Heart left ventricle (tissue), 16 donors: ENCODE results near the gene ZNF366. TPM values are rescaled to one million over a fixed set of nuclear protein-coding genes. Genes with fewer than 3 reads are reported as not detected.

Source experiments
- ATAC-seq, 4 donors: fragments of 200-7000 bp; cut with Tn5 transposase; one replicate each; pipeline ENCODE4 v1.9.1; 2020 to 2022; ENCODE audit warnings: moderate library complexity in 4 of 4, mild to moderate bottlenecking in 3 of 4, moderate number of reproducible peaks in 1 of 4
- DNase-seq, 5 donors: peaks; one replicate each; pipeline ENCODE4 v3.0.0-alpha.2; 2020
- H3K27ac ChIP-seq, 12 donors: fragments of 200-600 bp; sonication (generic) in 4 of 12; one replicate each; pipeline versions ENCODE4 v1.5.0 to v1.8.0; 2016 to 2022; ENCODE audit warnings: mild to moderate bottlenecking in 2 of 12
- H3K27me3 ChIP-seq, 9 donors: fragments of 200-600 bp; sonication (generic) in 2 of 9; one replicate each; pipeline versions ENCODE4 v1.5.1 to v1.8.0; 2016 to 2022; ENCODE audit warnings: mild to moderate bottlenecking in 3 of 9
- H3K36me3 ChIP-seq, 9 donors: fragments of 200-600 bp; sonication (generic) in 2 of 9; one replicate each; pipeline versions ENCODE4 v1.5.0 to v1.8.0; 2018 to 2022; ENCODE audit warnings: mild to moderate bottlenecking in 2 of 9
- H3K4me1 ChIP-seq, 12 donors: fragments of 200-600 bp; sonication (generic) in 4 of 12; one replicate each; pipeline versions ENCODE4 v1.5.0 to v1.8.0; 2016 to 2022; ENCODE audit warnings: mild to moderate bottlenecking in 3 of 12
- H3K4me3 ChIP-seq, 12 donors: fragments of 200-600 bp; sonication (generic) in 4 of 12; one replicate each; pipeline versions ENCODE4 v1.5.0 to v1.8.0; 2017 to 2022; ENCODE audit warnings: mild to moderate bottlenecking in 9 of 12, moderate library complexity in 4 of 12
- H3K9me3 ChIP-seq, 12 donors: fragments of 200-600 bp; sonication (generic) in 4 of 12; one replicate each; pipeline versions ENCODE4 v1.5.0 to v1.8.0; 2016 to 2022; ENCODE audit warnings: mild to moderate bottlenecking in 1 of 12
- CTCF ChIP-seq, 12 donors: fragments of 200-600 bp; sonication (generic) in 4 of 12; IDR thresholded peaks; one replicate each; pipeline versions ENCODE4 v1.5.0 to v1.8.0; 2018 to 2022; ENCODE audit warnings: antibody characterized with exemption in 12 of 12, mild to moderate bottlenecking in 5 of 12
- POLR2A ChIP-seq, 2 donors: fragments of 450-650 bp; IDR thresholded peaks; one replicate each; pipeline ENCODE4 v1.6.1; 2017; ENCODE audit warnings: antibody characterized with exemption in 2 of 2, mild to moderate bottlenecking in 2 of 2, moderate library complexity in 2 of 2
- WGBS, 4 donors: extraction: QIAGEN DNeasy Blood & Tissue Kit in 2 of 4; methylation state at CpG; one replicate each; pipeline versions ENCODE4 v1.1.5 to v1.1.7; 2013 to 2018; 5-methylcytosine and 5-hydroxymethylcytosine counted together
- intact Hi-C, 10 donors: fragments of 100-400 bp; cut with DNase I; formaldehyde crosslinking; loops; one replicate each; pipeline versions ENCODE4 v1.11.1 to v1.14.2; 2022
- polyA plus RNA-seq, 2 donors: library from polyadenylated mRNA; stranded (reverse); fragments of 200-250 nt; gene quantifications; one replicate each; pipeline ENCODE4 v1.2.3, GENCODE V29; 2013
- total RNA-seq, 9 donors: library from RNA; depleted of rRNA in 2 of 9; stranded (reverse); fragments of >200 nt in 2 of 9; fragmentation: NEBNext Ultra II Directional in 3 of 9; extraction: Animal tissue kit (Norgen Biotek cat#: 25700) in 3 of 9; gene quantifications; one replicate each; pipeline versions ENCODE4 v1.1.0 to v1.2.4, GENCODE V29; 2016 to 2023
- donor health status: ischemic (EF 13 %, LVEDD 7.1; RV severe dilation, severe dysfunction).
- donor health status: healthy with polysubstance abuse.
- donor health status: DM: no; HTN: yes; CAD: no.
- donor health status: DM: no; HTN: no; CAD: no.
- donor health status: ischemic (EF 25% LVEDD 6.9; RV normal size, moderate dysfunction).
- donor health status: ischemic (EF 25% LVEDD 5.7; RV mildly dilated, moderate dysfunction).
- donor health status: healthy.
- donor health status: DM: yes; HTN: yes; CAD: no.
- donor health status: ischemic (EF 35%, LVEDD 5.7; RV mildly dilated, moderate dysfunction).
- donor health status: nonischemic (EF 11% LVEDD 7.7; RV severe dilation, severe dysfunction).
- donor health status: DM: yes; HTN: yes; CAD: no.
- donor health status: PGD.
- donor health status: ischemic (EF 29% LVEDD 5.4; RV normal size, mild dysfunction).
- donor health status: nonischemic (EF 23%, LVEDD 6.1; RV moderate dilation, normal function).

Gene ZNF366
- total and polyA plus RNA-seq, 11 donors = 2.1 to 18.5 (median 5.5) TPM

GRCh38 chr5:72468024-72468423, 39.2 kb downstream of the ZNF366 start:
- no peaks in the 10 kb centered on the region for H3K36me3 ChIP-seq
- no peaks in the 10 kb centered on the region for H3K27me3 ChIP-seq
- H3K4me1 ChIP-seq = peaks cover 5 to 90% (median 47%) of the 10 kb centered on the region in 12 donors
- H3K9me3 ChIP-seq = no peaks in the 10 kb centered on the region
- DNase-seq = no peak
- WGBS, 4 donors = 69 to 76% (median 72%) methylated on average over 5 of the region's 5 CpGs
- intact Hi-C loops = no loop called here
- H3K4me3 ChIP-seq = no peak overlapping the region
- no peak for TF ChIP-seq POLR2A (IDR thresholded peaks at IDR 0.05)
- no peak for TF ChIP-seq CTCF (IDR thresholded peaks at IDR 0.05)
- no peak for ATAC-seq
- H3K27ac ChIP-seq = peak overlapping the region in 2 of 12 donors; percentile 15 to 73

- no peak for DNase-seq
- ATAC-seq = no peak
- peak overlapping the region in 1 of 12 donors; percentile 73 for H3K27ac ChIP-seq
- intact Hi-C loops = no loop called here
- no peaks in the 10 kb centered on the region for H3K36me3 ChIP-seq
- no peaks in the 10 kb centered on the region for H3K27me3 ChIP-seq
- no peaks in the 10 kb centered on the region for H3K9me3 ChIP-seq
- H3K4me1 ChIP-seq = peaks cover 5 to 87% (median 48%) of the 10 kb centered on the region in 12 donors
- H3K4me3 ChIP-seq = no peak overlapping the region
- 93 to 94% (median 93%) methylated on average over 2 of the region's 2 CpGs for WGBS, 4 donors
- no peak for TF ChIP-seq POLR2A (IDR thresholded peaks at IDR 0.05)
- no peak for TF ChIP-seq CTCF (IDR thresholded peaks at IDR 0.05)
These were observed 39.7 kb downstream of the ZNF366 start for GRCh38 chr5:72467461-72467860.

GRCh38 chr5:72465601-72466563, 41.3 kb downstream of the ZNF366 start:
- 82 to 88% (median 84%) methylated on average over 10 of the region's 10 CpGs for WGBS, 4 donors
- no peaks in the 10 kb centered on the region for H3K27me3 ChIP-seq
- ATAC-seq = peak in 2 of 4 donors; percentile 10 to 15

More at GRCh38 chr5:72465601-72466563, 41.3 kb downstream of the ZNF366 start:
- intact Hi-C loops = no loop called here
- H3K27ac ChIP-seq = peak overlapping the region in 8 of 12 donors; percentile 5 to 66 (median 30)
- H3K4me3 ChIP-seq = no peak overlapping the region
- no peaks in the 10 kb centered on the region for H3K9me3 ChIP-seq
- H3K36me3 ChIP-seq = no peaks in the 10 kb centered on the region
- TF ChIP-seq POLR2A (IDR thresholded peaks at IDR 0.05) (no peak), CTCF (IDR thresholded peaks at IDR 0.05) (no peak)
- DNase-seq = no peak
- H3K4me1 ChIP-seq = peaks cover 5 to 72% (median 48%) of the 10 kb centered on the region in 12 donors
